HepG2 (cell line): Measurements from ENCODE around the gene CKLF. TPM values are rescaled to one million over a fixed set of nuclear protein-coding genes. Genes with fewer than 3 reads are reported as not detected.

Source experiments
- FUBP1 ChIP-seq: sonication (generic); formaldehyde crosslinking; IDR thresholded peaks from 2 replicates; pipeline ENCODE4 v1.5.1; 2020; ENCODE audit warnings: missing genetic modification reagents, mild to moderate bottlenecking, borderline replicate concordance
- HDAC2 ChIP-seq: sonication (generic); formaldehyde crosslinking; IDR thresholded peaks from 2 replicates; pipeline ENCODE4 v1.4.0; 2020; ENCODE audit warnings: missing genetic modification reagents
- JUNB ChIP-seq: sonication (generic); formaldehyde crosslinking; IDR thresholded peaks from 2 replicates; pipeline ENCODE4 v1.8.0; 2022; ENCODE audit warnings: missing genetic modification reagents, mild to moderate bottlenecking, borderline replicate concordance
- KDM2A ChIP-seq: sonication (generic); formaldehyde crosslinking; IDR thresholded peaks from 2 replicates; pipeline ENCODE4 v1.4.0; 2020; ENCODE audit warnings: low read depth, missing genetic modification reagents, borderline replicate concordance
- KDM3A ChIP-seq: IDR thresholded peaks from 2 replicates; pipeline ENCODE4 v1.6.1; 2018; ENCODE audit warnings: low read depth, missing compliant biosample characterization
- NR2F6 ChIP-seq, 2 experiments: IDR thresholded peaks; 2 replicates each; pipeline ENCODE4 v1.6.1; 2016; ENCODE audit warnings: antibody characterized with exemption in 1 of 2, mild to moderate bottlenecking in 1 of 2
- PAX8 ChIP-seq: sonication (generic); formaldehyde crosslinking; IDR thresholded peaks from 2 replicates; pipeline ENCODE4 v1.8.0; 2022; ENCODE audit warnings: mild to moderate bottlenecking, missing genetic modification reagents, borderline replicate concordance
- PREB ChIP-seq: sonication (generic); formaldehyde crosslinking; IDR thresholded peaks from 2 replicates; pipeline ENCODE4 v1.4.0; 2020; ENCODE audit warnings: missing genetic modification reagents
- RBAK ChIP-seq: sonication (generic); formaldehyde crosslinking; IDR thresholded peaks from 2 replicates; pipeline ENCODE4 v1.5.1; 2020; ENCODE audit warnings: mild to moderate bottlenecking, missing genetic modification reagents
- RXRA ChIP-seq: sonication (generic); formaldehyde crosslinking; IDR thresholded peaks from 2 replicates; pipeline ENCODE4 v1.5.1; 2020; ENCODE audit warnings: missing genetic modification reagents
- SATB2 ChIP-seq: sonication (generic); formaldehyde crosslinking; IDR thresholded peaks from 2 replicates; pipeline ENCODE4 v1.5.0; 2020; ENCODE audit warnings: missing genetic modification reagents
- TOE1 ChIP-seq: sonication (generic); formaldehyde crosslinking; IDR thresholded peaks from 2 replicates; pipeline ENCODE4 v1.4.0; 2020; ENCODE audit warnings: mild to moderate bottlenecking, missing genetic modification reagents
- ZNF343 ChIP-seq: sonication (generic); formaldehyde crosslinking; IDR thresholded peaks from 2 replicates; pipeline ENCODE4 v1.4.0; 2020; ENCODE audit warnings: mild to moderate bottlenecking, missing genetic modification reagents
- ZNF460 ChIP-seq: sonication (generic); formaldehyde crosslinking; IDR thresholded peaks from 2 replicates; pipeline ENCODE4 v1.5.1; 2020; ENCODE audit warnings: missing genetic modification reagents, mild to moderate bottlenecking, borderline replicate concordance
- ZNF530 ChIP-seq: sonication (generic); formaldehyde crosslinking; IDR thresholded peaks from 2 replicates; pipeline ENCODE4 v1.5.0; 2020; ENCODE audit warnings: low read depth, mild to moderate bottlenecking, missing genetic modification reagents
- ZNF557 ChIP-seq: sonication (generic); formaldehyde crosslinking; IDR thresholded peaks from 2 replicates; pipeline ENCODE4 v1.4.0; 2020; ENCODE audit warnings: missing genetic modification reagents
- polyA plus RNA-seq, 8 experiments: library from polyadenylated mRNA; depleted of rRNA in 3 of 8; stranded (reverse) in 7 of 8; unstranded in 1 of 8; fragments of >200 nt; fragmentation: Illumina TruSeq in 4 of 8; extraction: Trizol in 4 of 8; gene quantifications; 2 replicates each; pipeline versions ENCODE4 v1.2.1 to v1.2.3, GENCODE V29; 2011 to 2016; ENCODE audit warnings: low read depth in 4 of 8, missing spikeins in 1 of 8, mixed read lengths in 1 of 8; ENCODE audit not compliant: insufficient read depth in 1 of 8
- total RNA-seq, 5 experiments: library from RNA; depleted of rRNA; stranded (reverse); fragments of >200 nt; fragmentation: Illumina TruSeq; extraction: Trizol; gene quantifications; 2 replicates each; pipeline ENCODE4 v1.2.3, GENCODE V29; 2016; ENCODE audit warnings: low read depth in 1 of 5
- TF ChIP-seq, protein P1 (sequence below): sonication (generic); formaldehyde crosslinking; IDR thresholded peaks from 2 replicates; pipeline ENCODE4 v1.8.1; 2022; ENCODE audit warnings: low read depth, mild to moderate bottlenecking, missing genetic modification reagents
- TF ChIP-seq, protein P2 (sequence below): IDR thresholded peaks from 2 replicates; pipeline ENCODE4 v1.6.1; 2016; ENCODE audit warnings: missing biosample characterization, missing genetic modification reagents, low read depth
- TF ChIP-seq, protein P3 (sequence below): sonication (generic); formaldehyde crosslinking; IDR thresholded peaks from 2 replicates; pipeline ENCODE4 v1.5.0; 2020; ENCODE audit warnings: missing genetic modification reagents, mild to moderate bottlenecking, borderline replicate concordance
- TF ChIP-seq, protein P4 (sequence below): sonication (generic); formaldehyde crosslinking; IDR thresholded peaks from 2 replicates; pipeline ENCODE4 v1.4.0; 2020; ENCODE audit warnings: missing genetic modification reagents, borderline replicate concordance

Gene CKLF
- total and polyA plus RNA-seq, 2 of the 13 experiments (the other 11 are each of a cell fraction or from before 2014, with no cell fraction given), result 120 to 167 TPM

- TF ChIP-seq, protein P1, sequence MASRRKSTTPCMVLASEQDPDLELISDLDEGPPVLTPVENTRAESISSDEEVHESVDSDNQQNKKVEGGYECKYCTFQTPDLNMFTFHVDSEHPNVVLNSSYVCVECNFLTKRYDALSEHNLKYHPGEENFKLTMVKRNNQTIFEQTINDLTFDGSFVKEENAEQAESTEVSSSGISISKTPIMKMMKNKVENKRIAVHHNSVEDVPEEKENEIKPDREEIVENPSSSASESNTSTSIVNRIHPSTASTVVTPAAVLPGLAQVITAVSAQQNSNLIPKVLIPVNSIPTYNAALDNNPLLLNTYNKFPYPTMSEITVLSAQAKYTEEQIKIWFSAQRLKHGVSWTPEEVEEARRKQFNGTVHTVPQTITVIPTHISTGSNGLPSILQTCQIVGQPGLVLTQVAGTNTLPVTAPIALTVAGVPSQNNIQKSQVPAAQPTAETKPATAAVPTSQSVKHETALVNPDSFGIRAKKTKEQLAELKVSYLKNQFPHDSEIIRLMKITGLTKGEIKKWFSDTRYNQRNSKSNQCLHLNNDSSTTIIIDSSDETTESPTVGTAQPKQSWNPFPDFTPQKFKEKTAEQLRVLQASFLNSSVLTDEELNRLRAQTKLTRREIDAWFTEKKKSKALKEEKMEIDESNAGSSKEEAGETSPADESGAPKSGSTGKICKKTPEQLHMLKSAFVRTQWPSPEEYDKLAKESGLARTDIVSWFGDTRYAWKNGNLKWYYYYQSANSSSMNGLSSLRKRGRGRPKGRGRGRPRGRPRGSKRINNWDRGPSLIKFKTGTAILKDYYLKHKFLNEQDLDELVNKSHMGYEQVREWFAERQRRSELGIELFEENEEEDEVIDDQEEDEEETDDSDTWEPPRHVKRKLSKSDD (CRISPR knock-in tag), result 0 out of 2 replicates have a peak, but pooled peaks have one; percentile 52
- TF ChIP-seq SATB2 (CRISPR knock-in tag) (no peak), PAX8 (CRISPR knock-in tag) (no peak), TOE1 (no peak), RXRA (CRISPR knock-in tag) (peak; percentile 80; the same call in 1 of the 2 replicates), HDAC2 (CRISPR knock-in tag) (peak; percentile 48; the same call in 1 of the 2 replicates), KDM3A (CRISPR knock-in tag) (no peak), KDM2A (CRISPR knock-in tag) (peak; percentile 8; the same call in 1 of the 2 replicates), FUBP1 (no peak), ZNF530 (CRISPR knock-in tag) (no peak), NR2F6 (IDR thresholded peaks at IDR 0.05) (peak; percentile 48), NR2F6 (CRISPR knock-in tag; IDR thresholded peaks at IDR 0.05) (peak; percentile 88), ZNF557 (CRISPR knock-in tag) (no peak), RBAK (CRISPR knock-in tag) (no peak), JUNB (CRISPR knock-in tag) (no peak), ZNF343 (CRISPR knock-in tag) (no peak), ZNF460 (no peak), PREB (CRISPR knock-in tag) (no peak)
- TF ChIP-seq, protein P2, sequence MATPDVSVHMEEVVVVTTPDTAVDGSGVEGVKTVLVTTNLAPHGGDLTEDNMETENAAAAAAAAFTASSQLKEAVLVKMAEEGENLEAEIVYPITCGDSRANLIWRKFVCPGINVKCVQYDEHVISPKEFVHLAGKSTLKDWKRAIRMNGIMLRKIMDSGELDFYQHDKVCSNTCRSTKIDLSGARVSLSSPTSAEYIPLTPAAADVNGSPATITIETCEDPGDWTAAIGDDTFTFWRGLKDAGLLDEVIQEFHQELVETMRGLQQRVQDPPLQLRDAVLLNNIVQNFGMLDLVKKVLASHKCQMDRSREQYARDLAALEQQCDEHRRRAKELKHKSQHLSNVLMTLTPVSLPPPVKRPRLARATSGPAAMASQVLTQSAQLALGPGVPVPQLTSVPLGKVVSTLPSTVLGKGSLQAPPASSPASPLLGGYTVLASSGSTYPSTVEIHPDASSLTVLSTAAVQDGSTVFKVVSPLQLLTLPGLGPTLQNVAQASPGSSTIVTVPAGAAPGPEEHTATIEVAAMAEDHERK, result no peak
- TF ChIP-seq, protein P3, sequence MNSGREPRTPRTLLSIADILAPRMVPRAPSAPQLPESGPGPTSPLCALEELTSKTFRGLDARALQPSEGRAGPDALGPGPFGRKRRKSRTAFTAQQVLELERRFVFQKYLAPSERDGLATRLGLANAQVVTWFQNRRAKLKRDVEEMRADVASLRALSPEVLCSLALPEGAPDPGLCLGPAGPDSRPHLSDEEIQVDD (CRISPR knock-in tag), result no peak
- TF ChIP-seq, protein P4, sequence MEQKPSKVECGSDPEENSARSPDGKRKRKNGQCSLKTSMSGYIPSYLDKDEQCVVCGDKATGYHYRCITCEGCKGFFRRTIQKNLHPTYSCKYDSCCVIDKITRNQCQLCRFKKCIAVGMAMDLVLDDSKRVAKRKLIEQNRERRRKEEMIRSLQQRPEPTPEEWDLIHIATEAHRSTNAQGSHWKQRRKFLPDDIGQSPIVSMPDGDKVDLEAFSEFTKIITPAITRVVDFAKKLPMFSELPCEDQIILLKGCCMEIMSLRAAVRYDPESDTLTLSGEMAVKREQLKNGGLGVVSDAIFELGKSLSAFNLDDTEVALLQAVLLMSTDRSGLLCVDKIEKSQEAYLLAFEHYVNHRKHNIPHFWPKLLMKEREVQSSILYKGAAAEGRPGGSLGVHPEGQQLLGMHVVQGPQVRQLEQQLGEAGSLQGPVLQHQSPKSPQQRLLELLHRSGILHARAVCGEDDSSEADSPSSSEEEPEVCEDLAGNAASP (CRISPR knock-in tag), result peak; percentile 91; the same call in 1 of the 2 replicates
Observed at GRCh38 chr16:66513111-66513723, 39.2 kb upstream of the CKLF start (continued).
